Measurements from ENCODE around the gene ENOX1. TPM values are rescaled to one million over a fixed set of nuclear protein-coding genes. Genes with fewer than 3 reads are reported as not detected.

Gene ENOX1
- polyA plus RNA-seq, 1 donor (not counting 4 experiments of a cell fraction or from before 2014, with no cell fraction given) = 1.1 TPM

DNA sequence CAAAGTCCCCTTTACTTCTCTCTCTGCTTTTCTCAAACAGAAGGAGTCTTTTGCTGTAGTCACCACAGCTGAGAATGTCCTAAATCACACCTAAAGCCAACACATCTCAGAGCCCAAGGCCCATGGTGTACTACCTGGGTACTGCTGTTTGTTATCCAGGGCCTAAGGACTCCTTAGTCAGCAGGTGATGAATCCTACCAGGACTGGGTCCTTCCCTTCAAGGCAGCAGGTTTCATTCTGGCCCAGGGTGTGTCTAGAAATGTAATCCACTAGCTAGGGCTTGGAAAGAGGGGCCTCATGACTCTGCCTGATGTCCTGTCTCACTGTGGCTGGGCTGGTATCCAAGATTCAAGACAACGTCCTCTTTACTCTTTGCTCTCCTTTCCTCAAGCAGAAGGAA, 36.2 kb upstream of the ENOX1 start:
- no peaks in the 10 kb centered on the region for H3K79me2 ChIP-seq (ENCODE audit: control insufficient read depth, insufficient read depth, low read length)
- H3K9me3 ChIP-seq (ENCODE audit: control insufficient read depth, low read depth, low read length) = no peaks in the 10 kb centered on the region
- no peak overlapping the region for H2AFZ ChIP-seq (ENCODE audit: control insufficient read depth, low read length)
- no peak overlapping the region for H3K9ac ChIP-seq (ENCODE audit: control insufficient read depth, extremely low read depth, insufficient read depth, low read length)
- FAIRE-seq = no peak
- no peak overlapping the region for H3K4me3 ChIP-seq (ENCODE audit: control insufficient read depth in 2 of 3, extremely low read depth in 1 of 3, insufficient read depth in 2 of 3, low read depth in 1 of 3, low read length in 3 of 3)
- dilution Hi-C loops (cut with MboI; ENCODE audit: extremely low pct_ligation_motif_present, low sequenced_read_pairs) = no loop called here
- no peak overlapping the region for H3K27ac ChIP-seq (ENCODE audit: control insufficient read depth, insufficient read depth, low read length)
- H4K20me1 ChIP-seq (ENCODE audit: control insufficient read depth, extremely low read depth, insufficient read depth, low read length) = no peaks in the 10 kb centered on the region
- H3K27me3 ChIP-seq (ENCODE audit: control insufficient read depth, extremely low read depth, insufficient read depth, low read length) = no peaks in the 10 kb centered on the region
- DNase-seq (ENCODE audit: low read depth, low spot score) = no peak
- peaks cover 4% of the 10 kb centered on the region for H3K4me1 ChIP-seq (ENCODE audit: control insufficient read depth, extremely low read depth, insufficient read depth, low read length)
- no peak overlapping the region for H3K4me2 ChIP-seq (ENCODE audit: control insufficient read depth, extremely low read depth, insufficient read depth, low read depth, low read length)
- TF ChIP-seq CTCF (optimal IDR thresholded peaks at IDR 0.05 in 1 of 3, IDR thresholded peaks at IDR 0.05 in 1 of 3, conservative IDR thresholded peaks at IDR 0.05 in 1 of 3; ENCODE audit: extremely low read depth in 1 of 3, insufficient read depth in 2 of 3, low read length in 3 of 3) (no peak), EZH2 (IDR thresholded peaks at IDR 0.05; ENCODE audit: low read length) (no peak)
- H3K36me3 ChIP-seq (ENCODE audit: control insufficient read depth in 2 of 2, extremely low read depth in 1 of 2, insufficient read depth in 2 of 2, low read length in 2 of 2) = no peaks in the 10 kb centered on the region
- H3K9me1 ChIP-seq (ENCODE audit: control insufficient read depth, extremely low read depth, insufficient read depth, low read length) = no peaks in the 10 kb centered on the region

- H3K27ac ChIP-seq (ENCODE audit: control insufficient read depth, insufficient read depth, low read length) = no peak overlapping the region
- H3K27me3 ChIP-seq (ENCODE audit: control insufficient read depth, extremely low read depth, insufficient read depth, low read length) = no peaks in the 10 kb centered on the region
- H3K4me1 ChIP-seq (ENCODE audit: control insufficient read depth, extremely low read depth, insufficient read depth, low read length) = peaks cover 11% of the 10 kb centered on the region
- dilution Hi-C loops (cut with MboI; ENCODE audit: extremely low pct_ligation_motif_present, low sequenced_read_pairs) = no loop called here
- no peak overlapping the region for H2AFZ ChIP-seq (ENCODE audit: control insufficient read depth, low read length)
- FAIRE-seq (no peak), DNase-seq (ENCODE audit: low read depth, low spot score) (no peak)
- no peak overlapping the region for H3K4me2 ChIP-seq (ENCODE audit: control insufficient read depth, extremely low read depth, insufficient read depth, low read depth, low read length)
- no peak overlapping the region for H3K4me3 ChIP-seq (ENCODE audit: control insufficient read depth in 2 of 3, extremely low read depth in 1 of 3, insufficient read depth in 2 of 3, low read depth in 1 of 3, low read length in 3 of 3)
- no peaks in the 10 kb centered on the region for H3K9me1 ChIP-seq (ENCODE audit: control insufficient read depth, extremely low read depth, insufficient read depth, low read length)
- TF ChIP-seq EZH2 (IDR thresholded peaks at IDR 0.05; ENCODE audit: low read length) = no peak
- TF ChIP-seq CTCF (optimal IDR thresholded peaks at IDR 0.05 in 1 of 3, IDR thresholded peaks at IDR 0.05 in 1 of 3, conservative IDR thresholded peaks at IDR 0.05 in 1 of 3; ENCODE audit: extremely low read depth in 1 of 3, insufficient read depth in 2 of 3, low read length in 3 of 3) = no peak
- H4K20me1 ChIP-seq (ENCODE audit: control insufficient read depth, extremely low read depth, insufficient read depth, low read length) = no peaks in the 10 kb centered on the region
- H3K36me3 ChIP-seq (ENCODE audit: control insufficient read depth in 2 of 2, extremely low read depth in 1 of 2, insufficient read depth in 2 of 2, low read length in 2 of 2) = no peaks in the 10 kb centered on the region
- H3K79me2 ChIP-seq (ENCODE audit: control insufficient read depth, insufficient read depth, low read length) = no peaks in the 10 kb centered on the region
- H3K9me3 ChIP-seq (ENCODE audit: control insufficient read depth, low read depth, low read length) = no peaks in the 10 kb centered on the region
- no peak overlapping the region for H3K9ac ChIP-seq (ENCODE audit: control insufficient read depth, extremely low read depth, insufficient read depth, low read length)
Observed at GRCh38 chr13:43816401-43816889, 29.7 kb upstream of the ENOX1 start.

Measured in keratinocyte (primary cell).